Esophagus squamous epithelium (tissue), 5 donors: ENCODE measurements around the gene FIP1L1. TPM values are rescaled to one million over a fixed set of nuclear protein-coding genes. Genes with fewer than 3 reads are reported as not detected.

Experiments
- DNase-seq: peaks from one replicate; lab custom pipeline; 2025; lab: John Stamatoyannopoulos, UW
- H3K27ac ChIP-seq, 4 donors: fragments of 200-600 bp; sonication (generic); one replicate each; pipeline ENCODE4 v1.5.1; 2016 to 2019; ENCODE audit warnings: mild to moderate bottlenecking in 1 of 4
- H3K27me3 ChIP-seq, 4 donors: fragments of 200-600 bp; sonication (generic); 1 replicate in 3 of 4; 2 replicates in 1 of 4; pipeline versions ENCODE4 v1.5.1 to v1.6.0; 2017 to 2021; ENCODE audit warnings: antibody characterized with exemption in 1 of 4
- H3K36me3 ChIP-seq, 3 donors: fragments of 200-600 bp; sonication (generic); one replicate each; pipeline ENCODE4 v1.5.1; 2016 to 2019
- H3K4me1 ChIP-seq, 3 donors: fragments of 200-600 bp; sonication (generic); one replicate each; pipeline ENCODE4 v1.5.1; 2017 to 2019
- H3K4me3 ChIP-seq, 4 donors: fragments of 200-600 bp; sonication (generic); 1 replicate in 3 of 4; 2 replicates in 1 of 4; pipeline ENCODE4 v1.5.1; 2016 to 2019; ENCODE audit warnings: mild to moderate bottlenecking in 2 of 4, moderate library complexity in 1 of 4
- H3K9me3 ChIP-seq, 3 donors: fragments of 200-600 bp; sonication (generic); one replicate each; pipeline ENCODE4 v1.5.1; 2016 to 2019
- POLR2A ChIP-seq, 4 donors: fragments of 450-650 bp; IDR thresholded peaks; one replicate each; pipeline ENCODE4 v1.6.1; 2017; ENCODE audit warnings: antibody characterized with exemption in 4 of 4, mild to moderate bottlenecking in 4 of 4, moderate library complexity in 3 of 4
- WGBS, 2 donors: methylation state at CpG; one replicate each; pipeline ENCODE4 v1.1.5; 2018; 5-methylcytosine and 5-hydroxymethylcytosine counted together
- intact Hi-C: fragments of 100-400 bp; cut with DNase I; formaldehyde crosslinking; loops from one replicate; pipeline ENCODE4 v1.15.0; 2022
- total RNA-seq, 4 donors: library from RNA; depleted of rRNA; stranded (reverse); fragments of >200 nt; gene quantifications; one replicate each; pipeline ENCODE4 v1.1.0, GENCODE V29; 2016
- TF ChIP-seq, protein P1 (sequence below), 6 experiments: fragments of 450-650 bp in 4 of 6; fragments of 200-600 bp in 2 of 6; sonication (generic) in 2 of 6; IDR thresholded peaks; one replicate each; pipeline ENCODE4 v1.5.1; 2016 to 2019; ENCODE audit warnings: antibody characterized with exemption in 6 of 6, mild to moderate bottlenecking in 4 of 6, moderate library complexity in 4 of 6
- donor health status: DM: yes; HTN: yes; CAD: no.

FIP1L1 gene
- total RNA-seq, 4 donors from 2014 or later: 24.8 to 46.0 (median 32.9) TPM

DNA sequence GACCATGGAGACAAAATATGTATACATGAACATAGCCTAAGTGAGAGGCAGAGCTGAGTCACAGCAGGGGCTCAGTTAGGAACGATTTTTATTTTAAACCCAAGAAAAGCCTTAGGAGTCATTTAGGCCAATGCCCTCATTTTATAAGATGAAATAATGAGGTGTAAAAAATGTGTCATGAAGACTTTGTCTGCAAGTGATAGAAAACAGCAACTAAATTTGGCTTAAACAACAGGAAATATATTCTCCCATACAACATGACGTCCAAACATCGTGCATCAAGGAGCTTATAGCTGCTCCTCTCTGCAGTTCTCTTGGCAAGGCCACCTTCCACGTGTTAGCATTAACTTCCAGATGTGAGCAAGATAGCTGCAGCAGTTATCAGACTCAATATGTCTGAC lies 28.4 kb upstream of the FIP1L1 start:
- no peak overlapping the region for H3K27ac ChIP-seq
- no peaks in the 10 kb centered on the region for H3K9me3 ChIP-seq
- no peak overlapping the region for H3K4me3 ChIP-seq
- peaks cover 0 to 54% (median 0%) of the 10 kb centered on the region in 3 donors for H3K36me3 ChIP-seq
- intact Hi-C loops: no loop called here
- no peak for TF ChIP-seq POLR2A (IDR thresholded peaks at IDR 0.05)
- H3K4me1 ChIP-seq: peaks cover 0 to 15% (median 5%) of the 10 kb centered on the region in 3 donors
- 74 to 86% methylated on average over 4 of the region's 4 CpGs for WGBS, 2 donors
- no peaks in the 10 kb centered on the region for H3K27me3 ChIP-seq
- no peak for DNase-seq

DNA sequence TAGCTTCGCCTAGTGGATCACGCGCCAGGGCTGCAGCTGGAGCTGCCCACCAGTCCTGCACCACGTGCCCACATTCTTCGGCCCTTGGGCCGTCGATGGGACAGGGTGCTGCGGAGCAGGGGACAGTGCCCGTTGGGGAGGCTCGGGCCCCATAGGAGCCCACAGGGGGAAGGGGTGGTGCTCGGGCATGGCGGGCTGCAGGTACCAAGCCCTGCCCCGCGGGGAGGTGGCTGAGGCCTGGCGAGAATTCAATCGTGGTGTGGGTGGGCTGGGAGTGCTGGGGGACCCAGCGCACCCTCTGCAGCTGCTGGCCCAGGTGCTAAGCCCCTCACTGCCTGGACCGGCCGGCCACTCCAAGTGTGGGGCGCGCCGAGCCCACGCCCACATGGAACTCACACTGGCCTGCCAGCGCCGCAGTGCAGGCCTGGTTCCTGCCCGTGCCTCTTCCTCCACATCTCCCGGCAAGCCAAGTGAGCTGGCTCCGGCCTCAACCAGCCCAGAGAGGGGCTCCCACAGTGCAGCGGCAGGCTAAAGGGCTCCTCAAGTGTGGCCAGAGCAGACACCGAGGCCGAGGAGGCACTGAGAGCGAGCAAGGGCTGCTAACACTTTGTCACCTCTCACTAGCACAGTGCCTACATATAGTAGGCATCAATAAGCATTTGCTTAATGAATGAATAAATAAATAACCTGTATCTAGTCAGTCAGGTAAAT lies 23.3 kb upstream of the FIP1L1 start:
- Histone ChIP-seq H3K9me3 (no peaks in the 10 kb centered on the region), H3K4me3 (no peak overlapping the region), H3K36me3 (peaks cover 0 to 42% (median 0%) of the 10 kb centered on the region in 3 donors), H3K27me3 (no peaks in the 10 kb centered on the region), H3K27ac (no peak overlapping the region), H3K4me1 (no peaks in the 10 kb centered on the region)
- intact Hi-C loops: no loop called here
- WGBS, 2 donors: 95 to 97% methylated on average over 6 to 8 of the region's 32 CpGs
- no peak for DNase-seq
- TF ChIP-seq POLR2A (IDR thresholded peaks at IDR 0.05): no peak
- TF ChIP-seq, protein P1, sequence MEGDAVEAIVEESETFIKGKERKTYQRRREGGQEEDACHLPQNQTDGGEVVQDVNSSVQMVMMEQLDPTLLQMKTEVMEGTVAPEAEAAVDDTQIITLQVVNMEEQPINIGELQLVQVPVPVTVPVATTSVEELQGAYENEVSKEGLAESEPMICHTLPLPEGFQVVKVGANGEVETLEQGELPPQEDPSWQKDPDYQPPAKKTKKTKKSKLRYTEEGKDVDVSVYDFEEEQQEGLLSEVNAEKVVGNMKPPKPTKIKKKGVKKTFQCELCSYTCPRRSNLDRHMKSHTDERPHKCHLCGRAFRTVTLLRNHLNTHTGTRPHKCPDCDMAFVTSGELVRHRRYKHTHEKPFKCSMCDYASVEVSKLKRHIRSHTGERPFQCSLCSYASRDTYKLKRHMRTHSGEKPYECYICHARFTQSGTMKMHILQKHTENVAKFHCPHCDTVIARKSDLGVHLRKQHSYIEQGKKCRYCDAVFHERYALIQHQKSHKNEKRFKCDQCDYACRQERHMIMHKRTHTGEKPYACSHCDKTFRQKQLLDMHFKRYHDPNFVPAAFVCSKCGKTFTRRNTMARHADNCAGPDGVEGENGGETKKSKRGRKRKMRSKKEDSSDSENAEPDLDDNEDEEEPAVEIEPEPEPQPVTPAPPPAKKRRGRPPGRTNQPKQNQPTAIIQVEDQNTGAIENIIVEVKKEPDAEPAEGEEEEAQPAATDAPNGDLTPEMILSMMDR (IDR thresholded peaks at IDR 0.05): no peak

DNA sequence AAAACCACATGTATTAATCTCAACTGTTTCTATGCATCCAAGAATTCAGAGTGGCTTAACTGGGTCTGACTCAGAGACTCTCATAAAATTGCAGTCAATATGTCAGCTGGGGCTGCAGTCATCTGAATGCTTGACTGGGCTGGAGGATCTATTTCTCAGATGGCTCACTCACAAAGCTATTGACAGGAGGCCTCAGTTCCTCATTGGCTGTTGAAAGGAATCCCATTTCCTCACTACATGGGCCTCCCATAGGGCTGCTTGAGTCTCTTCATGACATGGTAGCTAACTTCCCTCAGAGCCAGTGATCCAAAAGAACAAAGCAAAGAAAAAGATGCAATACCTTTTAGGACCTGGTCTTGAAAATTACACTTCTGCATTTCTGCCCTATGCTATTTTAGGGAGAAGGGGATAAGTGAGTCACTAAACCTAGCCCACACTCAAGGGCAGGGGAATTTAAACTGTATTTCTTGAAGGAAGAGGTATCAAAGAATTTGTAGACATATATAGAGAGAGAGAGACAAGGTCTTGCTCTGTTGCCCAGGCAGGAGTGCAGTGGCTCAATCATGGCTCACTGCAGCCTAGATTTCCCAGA lies 21.4 kb upstream of the FIP1L1 start:
- no peak overlapping the region for H3K4me3 ChIP-seq
- no peaks in the 10 kb centered on the region for H3K27me3 ChIP-seq
- H3K4me1 ChIP-seq: peaks cover 0 to 2% (median 0%) of the 10 kb centered on the region in 3 donors
- intact Hi-C loops: no loop called here
- H3K9me3 ChIP-seq: no peaks in the 10 kb centered on the region
- peaks cover 0 to 28% (median 0%) of the 10 kb centered on the region in 3 donors for H3K36me3 ChIP-seq
- no peak for DNase-seq
- H3K27ac ChIP-seq: no peak overlapping the region
- TF ChIP-seq, protein P1 (IDR thresholded peaks at IDR 0.05): no peak
- TF ChIP-seq POLR2A (IDR thresholded peaks at IDR 0.05): no peak

DNA sequence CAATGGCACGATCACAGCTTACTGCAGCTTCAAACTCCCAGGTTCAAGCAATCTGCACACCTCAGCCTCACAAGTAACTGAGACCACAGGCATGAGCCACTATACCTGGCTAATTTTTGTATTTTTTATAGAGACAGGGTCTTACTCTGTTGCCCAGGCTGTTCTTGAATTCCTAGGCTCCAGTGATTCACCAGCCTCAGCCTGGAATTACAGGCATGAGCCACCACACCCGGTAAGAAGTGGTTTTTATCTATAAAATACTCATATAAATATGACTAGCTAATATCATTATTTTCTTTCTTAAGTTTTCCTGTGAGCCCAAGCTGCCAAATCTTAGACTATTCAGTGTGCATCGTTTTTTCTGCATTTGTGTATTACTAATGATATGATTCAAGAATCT lies 16.0 kb upstream of the FIP1L1 start:
- Histone ChIP-seq H3K4me3 (no peak overlapping the region), H3K36me3 (no peaks in the 10 kb centered on the region), H3K27ac (no peak overlapping the region), H3K9me3 (no peaks in the 10 kb centered on the region), H3K27me3 (no peaks in the 10 kb centered on the region), H3K4me1 (peaks cover 4 to 49% (median 17%) of the 10 kb centered on the region in 3 donors)
- TF ChIP-seq, protein P1 (IDR thresholded peaks at IDR 0.05): no peak
- TF ChIP-seq POLR2A (IDR thresholded peaks at IDR 0.05): no peak
- intact Hi-C loops: no loop called here
- 76 to 85% methylated on average over 3 of the region's 3 CpGs for WGBS, 2 donors
- DNase-seq: no peak

DNA sequence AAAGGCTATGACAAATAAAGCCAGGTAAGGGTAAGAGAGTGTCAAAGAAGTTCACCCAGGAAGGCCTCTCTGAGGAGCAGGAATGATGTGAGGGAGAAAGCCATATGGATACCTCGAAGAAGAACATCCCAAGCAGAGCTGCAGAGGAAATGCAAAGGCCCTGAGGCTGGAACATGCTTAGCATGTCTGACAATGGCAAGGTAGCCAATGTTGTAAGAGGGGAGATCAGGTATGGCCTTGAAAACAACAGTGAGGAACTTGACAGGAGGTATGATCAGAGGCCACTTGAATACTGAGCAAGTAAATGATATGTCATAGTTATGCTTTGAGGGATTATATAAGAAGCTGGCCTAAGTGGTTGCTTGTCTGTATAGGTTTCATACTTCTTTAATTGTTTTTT lies 15.3 kb upstream of the FIP1L1 start:
- Histone ChIP-seq H3K4me3 (no peak overlapping the region), H3K9me3 (no peaks in the 10 kb centered on the region), H3K27ac (no peak overlapping the region), H3K36me3 (no peaks in the 10 kb centered on the region), H3K4me1 (peaks cover 6 to 52% (median 17%) of the 10 kb centered on the region in 3 donors), H3K27me3 (no peaks in the 10 kb centered on the region)
- intact Hi-C loops: no loop called here
- DNase-seq: no peak
- WGBS, 2 donors: 73 to 89% methylated on average over 1 of the region's 1 CpG
- TF ChIP-seq, protein P1 (IDR thresholded peaks at IDR 0.05): no peak
